SHP77 treated with DMSO at 0.1 percent for 48 hours (cell line): ENCODE data around the gene PRDM16.
A peak's percentile ranks its signal among the peaks of the same experiment; 100 is the strongest.

Experiments
- DNase-seq: peaks from one replicate; lab custom pipeline; 2025; lab: John Stamatoyannopoulos, UW

The PRDM16 gene

GRCh38 chr1:3323021-3323795, 254.2 kb downstream of the PRDM16 start:
- peak; percentile 15 for DNase-seq

GRCh38 chr1:3323796-3324703, 255.0 kb downstream of the PRDM16 start:
- no peak for DNase-seq

GRCh38 chr1:3324704-3325535, 255.9 kb downstream of the PRDM16 start:
- DNase-seq: no peak

GRCh38 chr1:3326516-3327388, 257.7 kb downstream of the PRDM16 start:
- no peak for DNase-seq

- no peak for DNase-seq
These were observed 258.3 kb downstream of the PRDM16 start for GRCh38 chr1:3327389-3327702.

DNA sequence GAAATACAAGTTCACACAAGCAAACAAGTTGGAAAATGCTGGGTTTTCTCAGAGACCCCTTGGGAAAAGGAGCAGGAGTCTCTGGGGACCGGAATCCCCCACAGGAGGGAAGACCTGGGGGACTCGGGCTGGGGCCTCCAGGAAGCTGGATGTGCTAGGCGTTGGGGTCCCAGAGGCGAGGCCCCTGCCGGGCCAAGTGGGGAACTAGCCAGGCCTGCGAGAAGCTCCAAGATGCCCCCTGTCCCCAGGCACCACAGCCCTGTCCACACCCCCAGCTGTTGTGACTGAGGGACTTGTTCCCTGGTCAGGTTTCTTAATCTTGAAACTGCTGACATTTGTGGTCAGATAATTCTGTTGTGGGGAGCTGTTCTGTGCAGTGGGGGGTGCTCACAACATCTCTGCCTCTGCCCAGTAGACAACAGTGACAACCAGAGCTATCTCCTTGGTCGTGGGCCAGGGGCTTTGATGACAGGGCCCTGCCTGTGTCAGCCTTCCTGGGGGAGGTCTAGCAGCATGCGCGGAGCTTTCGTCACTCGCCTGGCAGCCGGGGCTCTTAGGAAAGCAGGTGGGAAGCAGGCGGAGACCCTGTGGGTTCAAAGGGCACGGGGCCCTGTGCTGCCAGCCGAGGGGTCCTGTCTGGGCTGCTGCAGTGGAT, 259.1 kb downstream of the PRDM16 start:
- DNase-seq: no peak

DNA sequence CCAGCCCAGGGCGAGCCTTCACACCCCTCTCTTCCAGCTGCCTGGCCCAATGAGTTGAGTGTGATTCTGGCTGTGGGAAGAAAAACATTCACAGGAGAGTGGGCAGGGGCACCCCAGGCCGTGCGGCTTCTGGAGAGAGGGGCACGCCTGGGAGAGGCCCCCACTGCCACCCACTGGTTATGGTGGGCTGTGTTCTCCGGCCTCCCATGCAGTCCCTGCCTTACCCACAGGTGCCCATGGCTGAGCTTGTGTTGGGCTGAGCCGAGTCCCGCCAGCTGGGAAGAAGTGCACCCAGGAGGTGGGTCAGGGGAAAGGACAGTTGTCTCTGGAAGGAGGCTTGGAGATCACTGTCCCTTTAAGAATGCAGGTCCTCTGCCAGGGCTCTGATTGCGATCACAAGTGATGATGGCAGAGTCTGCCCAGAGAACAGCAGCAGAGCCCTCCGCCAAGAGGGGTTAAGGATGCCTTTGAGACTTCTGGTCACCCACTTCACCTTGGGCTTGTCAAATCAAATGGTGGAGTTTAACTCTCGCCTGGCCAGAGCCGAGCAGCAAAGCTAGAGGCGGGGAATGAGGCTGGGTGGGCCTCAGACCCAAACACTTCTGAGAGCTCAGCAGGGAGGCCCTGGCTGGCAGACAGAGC, 260.8 kb downstream of the PRDM16 start:
- no peak for DNase-seq

GRCh38 chr1:3330771-3331245, 261.8 kb downstream of the PRDM16 start:
- no peak for DNase-seq

- no peak for DNase-seq
These were observed 262.6 kb downstream of the PRDM16 start for GRCh38 chr1:3331564-3331963.

DNA sequence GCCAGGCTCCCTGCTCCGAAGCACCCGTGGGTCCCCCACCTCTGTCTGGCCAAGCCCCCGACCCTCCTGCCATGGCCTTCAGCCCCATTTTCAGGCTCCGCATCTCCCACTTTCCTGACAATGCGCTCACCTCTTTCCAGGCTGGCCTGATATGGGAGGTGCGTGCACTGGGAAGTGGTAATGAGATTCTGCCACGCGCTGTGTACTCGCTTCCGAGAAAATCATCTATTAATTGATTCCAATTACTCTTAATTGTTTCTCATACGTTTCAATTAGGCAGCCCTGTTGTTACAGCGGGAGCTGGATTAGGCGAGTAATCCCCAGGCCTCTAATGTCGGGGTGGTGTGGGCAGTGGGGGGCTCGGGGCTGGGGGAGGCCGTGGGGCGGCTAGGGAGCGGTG, 263.0 kb downstream of the PRDM16 start:
- no peak for DNase-seq

DNA sequence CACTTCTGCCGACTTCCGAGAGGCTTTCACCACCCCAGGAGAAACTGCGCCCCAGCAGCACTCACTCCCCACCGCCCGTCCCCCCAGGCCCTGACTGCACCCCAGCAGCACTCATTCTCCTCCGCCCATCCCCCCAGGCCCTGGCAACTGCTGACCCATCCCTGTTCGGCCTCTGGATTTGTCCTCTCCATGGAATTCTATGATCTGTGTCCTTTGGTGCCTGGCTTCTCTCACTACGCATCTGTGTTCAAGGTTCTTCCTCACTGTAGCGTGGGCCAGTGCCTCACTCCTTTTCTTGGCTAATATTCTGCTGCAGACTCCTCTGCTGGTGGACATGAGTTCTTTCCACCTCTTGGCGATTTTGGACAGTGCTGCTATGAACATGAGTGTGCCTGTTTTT, 263.7 kb downstream of the PRDM16 start:
- DNase-seq: no peak

DNA sequence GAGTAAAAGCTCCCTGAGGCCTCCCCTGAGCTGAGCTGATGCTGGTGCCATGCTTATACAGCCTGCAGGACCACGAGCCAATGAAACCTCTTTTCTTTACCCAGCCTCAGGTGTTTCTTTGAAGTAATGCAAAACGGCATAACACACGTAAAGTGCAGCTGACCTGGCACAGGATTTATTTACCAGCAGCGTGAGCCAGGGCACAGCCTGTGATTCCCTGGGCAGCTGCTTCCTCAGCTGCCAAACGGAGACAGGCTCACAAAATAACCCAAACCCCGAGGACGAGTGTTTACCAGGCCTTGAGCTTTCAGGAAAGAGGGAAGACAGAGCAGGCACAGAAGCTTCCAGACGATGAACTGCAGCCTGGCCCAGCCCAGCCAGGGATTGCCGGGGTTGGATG, 264.9 kb downstream of the PRDM16 start:
- DNase-seq: no peak

- DNase-seq: no peak
These were observed 265.4 kb downstream of the PRDM16 start for GRCh38 chr1:3334366-3334765.

- DNase-seq: no peak
These were observed 267.0 kb downstream of the PRDM16 start for GRCh38 chr1:3335754-3336640.

GRCh38 chr1:3336641-3337630, 267.9 kb downstream of the PRDM16 start:
- DNase-seq: no peak

- DNase-seq: no peak
These were observed 269.1 kb downstream of the PRDM16 start for GRCh38 chr1:3337798-3338724.

GRCh38 chr1:3338725-3339070, 269.7 kb downstream of the PRDM16 start:
- no peak for DNase-seq
